ENCODE results near the gene DELE1.
A peak's percentile ranks its signal among the peaks of the same experiment; 100 is the strongest.

Gene DELE1

DNA sequence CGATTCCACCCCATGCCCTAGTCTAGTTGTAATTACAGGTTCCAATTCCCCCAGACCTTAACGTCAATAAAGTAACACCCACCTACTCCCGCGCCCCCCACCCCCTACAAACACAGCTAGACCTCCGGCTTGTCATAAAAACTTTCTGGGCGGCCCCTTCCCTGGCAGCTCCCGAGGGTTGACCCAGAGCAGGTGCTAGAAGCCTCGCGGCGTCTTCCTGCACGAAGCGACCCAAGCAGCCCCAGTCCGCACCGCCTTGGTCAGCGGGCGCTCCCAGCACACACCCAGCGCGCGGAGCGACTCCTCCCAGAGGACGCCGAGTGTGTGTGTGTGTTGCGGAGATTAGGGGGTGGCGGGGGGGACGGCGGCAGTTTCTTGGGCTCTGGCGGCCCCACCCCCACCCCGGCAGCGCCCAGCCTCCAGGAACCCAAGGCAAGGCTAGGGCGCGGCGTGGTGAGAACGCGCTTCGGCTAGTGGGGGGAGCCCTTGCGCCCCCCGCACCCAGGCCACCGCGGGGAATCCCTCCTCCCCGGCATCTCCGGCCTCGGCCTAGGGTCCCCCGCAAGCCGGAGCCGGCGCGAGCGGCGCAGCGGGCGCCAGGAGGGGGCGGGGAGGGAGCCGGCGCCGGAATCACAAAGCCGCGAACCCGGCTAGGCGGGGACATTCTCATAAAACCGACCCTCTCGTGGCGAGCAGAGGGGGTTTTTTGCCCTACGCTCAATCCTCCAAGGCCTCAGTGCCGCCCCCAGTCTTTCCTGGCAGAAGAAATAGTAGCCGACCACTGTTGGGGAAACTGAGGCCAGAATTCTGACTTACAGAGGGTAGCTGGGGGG, 47.7 kb upstream of the DELE1 start:
- TF ChIP-seq, protein P1, sequence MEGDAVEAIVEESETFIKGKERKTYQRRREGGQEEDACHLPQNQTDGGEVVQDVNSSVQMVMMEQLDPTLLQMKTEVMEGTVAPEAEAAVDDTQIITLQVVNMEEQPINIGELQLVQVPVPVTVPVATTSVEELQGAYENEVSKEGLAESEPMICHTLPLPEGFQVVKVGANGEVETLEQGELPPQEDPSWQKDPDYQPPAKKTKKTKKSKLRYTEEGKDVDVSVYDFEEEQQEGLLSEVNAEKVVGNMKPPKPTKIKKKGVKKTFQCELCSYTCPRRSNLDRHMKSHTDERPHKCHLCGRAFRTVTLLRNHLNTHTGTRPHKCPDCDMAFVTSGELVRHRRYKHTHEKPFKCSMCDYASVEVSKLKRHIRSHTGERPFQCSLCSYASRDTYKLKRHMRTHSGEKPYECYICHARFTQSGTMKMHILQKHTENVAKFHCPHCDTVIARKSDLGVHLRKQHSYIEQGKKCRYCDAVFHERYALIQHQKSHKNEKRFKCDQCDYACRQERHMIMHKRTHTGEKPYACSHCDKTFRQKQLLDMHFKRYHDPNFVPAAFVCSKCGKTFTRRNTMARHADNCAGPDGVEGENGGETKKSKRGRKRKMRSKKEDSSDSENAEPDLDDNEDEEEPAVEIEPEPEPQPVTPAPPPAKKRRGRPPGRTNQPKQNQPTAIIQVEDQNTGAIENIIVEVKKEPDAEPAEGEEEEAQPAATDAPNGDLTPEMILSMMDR (IDR thresholded peaks at IDR 0.05), result peak; percentile 26
- Histone ChIP-seq H3K4me3 (ENCODE audit: low read depth, low read length) (peak overlapping the region; percentile 62), H3K27me3 (ENCODE audit: control insufficient read depth, insufficient read depth, low read length) (no peaks in the 10 kb centered on the region), H3K4me1 (peaks cover 23% of the 10 kb centered on the region), H2AFZ (peak overlapping the region; percentile 68), H3K9ac (peak overlapping the region; percentile 41), H3K9me3 (ENCODE audit: control insufficient read depth, low read length) (no peaks in the 10 kb centered on the region), H3K4me2 (ENCODE audit: low read length) (peak overlapping the region; percentile 92), H3K79me2 (peaks cover 32% of the 10 kb centered on the region), H3K36me3 (ENCODE audit: control insufficient read depth, insufficient read depth, low read length) (no peaks in the 10 kb centered on the region), H3K27ac (peak overlapping the region; percentile 87)

GRCh38 chr5:141876628-141877355, 46.9 kb upstream of the DELE1 start:
- Histone ChIP-seq H3K27ac (peak overlapping the region; percentile 87), H3K9me3 (ENCODE audit: control insufficient read depth, low read length) (no peaks in the 10 kb centered on the region), H3K4me1 (peaks cover 31% of the 10 kb centered on the region), H3K36me3 (ENCODE audit: control insufficient read depth, insufficient read depth, low read length) (no peaks in the 10 kb centered on the region), H3K4me2 (ENCODE audit: low read length) (peak overlapping the region; percentile 92), H3K79me2 (peaks cover 32% of the 10 kb centered on the region), H2AFZ (peak overlapping the region; percentile 68), H3K4me3 (ENCODE audit: low read depth, low read length) (peak overlapping the region; percentile 62), H3K9ac (peak overlapping the region; percentile 41), H3K27me3 (ENCODE audit: control insufficient read depth, insufficient read depth, low read length) (no peaks in the 10 kb centered on the region)
- TF ChIP-seq, protein P1 (IDR thresholded peaks at IDR 0.05), result no peak

DNA sequence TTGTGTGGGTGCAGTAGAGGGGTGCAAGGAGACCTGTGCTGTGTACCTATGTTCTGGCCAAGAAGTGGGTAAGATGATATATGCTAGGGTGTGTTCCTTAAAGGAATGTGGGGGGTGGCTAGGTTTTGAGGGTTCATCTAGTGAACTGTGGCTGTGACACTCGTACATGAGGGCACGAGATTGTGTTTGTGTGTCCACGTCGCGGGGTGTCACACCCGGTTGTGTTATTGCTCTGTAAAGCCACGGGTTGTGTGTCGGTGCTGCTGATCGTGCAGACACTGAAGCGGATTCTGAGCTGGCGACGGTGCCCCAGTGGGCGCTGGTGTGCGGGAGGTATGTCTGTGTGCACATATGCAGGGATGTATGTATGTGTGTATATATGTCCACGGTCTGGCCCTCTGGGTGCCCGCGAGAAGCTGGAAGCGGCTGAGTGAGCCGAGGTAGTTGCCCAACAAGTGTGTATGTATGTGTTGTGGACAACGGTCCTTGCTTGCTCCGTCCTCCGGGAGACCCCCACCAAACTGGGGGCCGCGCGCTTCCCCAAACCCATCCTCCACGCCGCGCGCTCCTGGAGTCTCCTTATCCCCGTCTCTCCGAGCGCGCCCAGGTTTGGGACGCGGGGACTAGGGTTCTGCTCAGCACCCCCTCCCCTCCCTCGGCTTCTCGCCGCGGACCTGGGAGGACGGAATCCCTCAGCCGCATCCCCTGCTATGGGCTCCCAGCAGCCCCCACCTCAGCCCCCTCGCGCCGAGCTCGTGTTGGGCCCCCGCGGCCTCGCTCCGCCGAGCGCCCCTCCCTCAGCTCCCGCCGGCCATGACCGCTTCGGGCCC, 46.1 kb upstream of the DELE1 start:
- Histone ChIP-seq H3K9ac (no peak overlapping the region), H3K27me3 (ENCODE audit: control insufficient read depth, insufficient read depth, low read length) (no peaks in the 10 kb centered on the region), H2AFZ (peak overlapping the region; percentile 75), H3K79me2 (peaks cover 31% of the 10 kb centered on the region), H3K4me1 (peaks cover 39% of the 10 kb centered on the region), H3K36me3 (ENCODE audit: control insufficient read depth, insufficient read depth, low read length) (no peaks in the 10 kb centered on the region), H3K9me3 (ENCODE audit: control insufficient read depth, low read length) (no peaks in the 10 kb centered on the region), H3K4me2 (ENCODE audit: low read length) (peak overlapping the region; percentile 92), H3K4me3 (ENCODE audit: low read depth, low read length) (peak overlapping the region; percentile 62), H3K27ac (peak overlapping the region; percentile 87)
- TF ChIP-seq, protein P1 (IDR thresholded peaks at IDR 0.05), result no peak

DNA sequence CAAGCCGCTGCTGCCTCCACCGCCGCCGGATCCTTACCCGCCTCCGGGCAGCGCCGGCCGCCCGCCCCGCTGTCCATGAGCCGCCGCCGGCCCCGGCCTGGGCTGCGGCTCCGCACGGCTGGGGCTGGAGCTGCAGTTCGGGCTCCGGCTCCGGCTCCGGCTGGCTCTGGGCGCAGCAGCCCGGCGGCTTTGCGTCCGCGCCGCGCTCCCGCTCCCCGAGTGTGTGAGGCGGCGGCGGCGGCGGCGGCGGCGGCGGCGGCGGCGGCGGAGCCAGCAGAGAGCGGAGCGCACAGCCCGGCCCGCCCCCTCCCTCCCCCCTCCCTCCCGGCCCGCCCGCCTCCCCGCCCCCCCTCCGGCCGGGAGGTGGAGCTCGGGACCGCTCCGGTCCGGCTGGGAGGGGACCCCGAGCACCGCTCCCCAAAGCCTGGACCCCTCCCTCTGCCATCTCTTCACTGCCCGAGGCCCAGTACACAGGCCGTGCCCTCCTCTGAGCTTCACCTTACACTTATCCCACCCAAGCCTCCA, 45.4 kb upstream of the DELE1 start, which contains the start of gene PCDH1:
Gene PCDH1, minus strand, starts transcription at position 225 of the 525 bp plus-strand sequence. Its CDS starts 148 bp downstream, at position 77.
- Histone ChIP-seq H3K79me2 (peaks cover 27% of the 10 kb centered on the region), H3K27me3 (ENCODE audit: control insufficient read depth, insufficient read depth, low read length) (peaks cover 6% of the 10 kb centered on the region), H3K4me2 (ENCODE audit: low read length) (peak within 1 kb of the TSS; percentile 92), H3K9ac (peak within 1 kb of the TSS; percentile 84), H3K36me3 (ENCODE audit: control insufficient read depth, insufficient read depth, low read length) (no peaks in the 10 kb centered on the region), H3K4me1 (peaks cover 43% of the 10 kb centered on the region), H2AFZ (peak within 1 kb of the TSS; percentile 96), H3K27ac (peak within 1 kb of the TSS; percentile 99), H3K9me3 (ENCODE audit: control insufficient read depth, low read length) (no peaks in the 10 kb centered on the region), H3K4me3 (ENCODE audit: low read depth, low read length) (peak within 1 kb of the TSS; percentile 69)
- TF ChIP-seq, protein P1 (IDR thresholded peaks at IDR 0.05), result no peak

All from parathyroid adenoma (tissue), 2 donors.